ENCODE measurements around the gene NOP14.
"Not testable (repeated sequence)": the region's sequence is repeated elsewhere in the genome, so short reads cannot be mapped to it uniquely, and the experiment has no call there.

Gene NOP14

DNA sequence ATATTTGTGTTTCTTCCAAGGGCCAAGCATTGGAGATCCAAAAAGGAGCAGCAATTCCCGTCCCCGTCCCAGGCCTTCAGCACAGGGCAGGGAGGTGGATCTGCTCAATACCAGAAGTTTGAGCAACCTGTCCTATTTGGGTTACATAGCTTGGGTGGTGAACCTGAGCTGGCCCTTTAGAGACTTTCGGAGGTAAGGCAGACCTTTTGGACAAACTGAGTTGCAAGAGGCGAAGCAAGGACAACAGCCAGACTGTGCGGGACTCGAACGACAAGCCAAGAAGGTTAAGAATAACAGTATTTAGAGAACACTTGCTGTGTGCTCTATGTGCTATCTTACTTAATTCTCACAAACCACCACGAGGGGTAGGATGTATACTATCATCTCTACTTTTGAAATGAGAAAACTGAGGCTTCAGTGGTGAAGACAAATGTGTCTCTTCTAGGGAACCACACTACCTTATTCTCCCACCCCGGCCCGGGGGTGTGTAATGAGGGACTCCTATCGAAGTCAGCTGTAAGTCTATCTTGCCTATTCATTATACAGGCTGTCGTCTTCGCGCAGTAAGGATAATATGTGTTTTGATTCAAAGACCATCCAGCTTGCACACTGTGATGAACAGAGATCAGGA, 1.3 kb downstream of the NOP14 start:
- peak; percentile 50 to 51 for ATAC-seq

DNA sequence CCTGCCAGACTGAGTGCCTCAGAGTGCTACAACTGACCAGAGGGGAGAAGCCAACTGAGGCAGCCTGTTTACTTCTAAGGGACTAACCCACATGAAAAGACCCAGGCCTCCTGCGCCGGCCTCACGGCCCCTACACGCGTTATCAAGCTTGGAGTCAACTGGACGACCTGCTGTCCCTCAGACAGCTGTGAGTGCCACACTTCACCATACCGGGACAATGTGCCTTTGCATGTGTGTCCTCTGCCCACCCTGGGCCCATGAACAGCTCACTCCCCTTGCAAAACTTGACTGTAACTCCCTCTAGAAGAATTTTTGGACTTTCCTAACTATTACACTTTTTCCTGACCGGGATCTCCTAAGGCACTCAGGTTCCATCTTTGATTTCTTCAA, 1.8 kb downstream of the NOP14 start:
- ATAC-seq, result no peak

DNA sequence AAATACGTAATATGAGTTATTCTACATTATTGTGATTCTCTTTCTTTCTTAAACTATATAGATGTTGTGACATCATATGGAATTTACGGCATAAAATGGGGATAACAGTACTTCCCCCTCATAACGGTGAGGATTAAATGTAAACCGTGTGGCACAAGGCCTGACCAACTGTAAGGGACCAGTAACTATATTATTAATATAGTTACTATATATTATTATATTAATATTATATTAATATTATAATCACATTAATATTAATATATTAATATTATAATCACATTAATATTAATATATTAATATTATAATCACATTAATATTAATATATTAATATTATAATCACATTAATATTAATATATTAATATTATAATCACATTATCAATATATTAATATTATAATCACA, 2.8 kb downstream of the NOP14 start:
- ATAC-seq, result not testable (repeated sequence)

DNA sequence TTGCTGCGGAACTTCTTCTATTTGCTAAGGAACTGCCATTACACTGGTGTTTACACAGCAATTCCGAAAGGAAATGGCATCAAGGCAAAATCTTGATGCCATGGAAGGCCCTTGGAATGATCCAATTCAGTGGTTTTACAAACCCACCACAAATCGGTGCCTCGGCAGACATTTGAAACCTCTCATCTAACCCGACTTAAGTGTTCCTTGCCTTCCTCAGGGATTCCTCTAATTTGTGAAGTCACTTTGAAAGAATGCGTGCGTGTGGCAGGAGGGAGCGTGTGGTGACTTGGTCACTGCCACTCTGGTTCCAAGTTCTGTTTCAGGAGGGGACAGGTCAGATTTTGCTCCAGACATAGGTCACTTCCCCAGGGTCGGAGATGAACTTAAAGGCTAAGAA, 4.8 kb downstream of the NOP14 start:
- no peak for ATAC-seq

DNA sequence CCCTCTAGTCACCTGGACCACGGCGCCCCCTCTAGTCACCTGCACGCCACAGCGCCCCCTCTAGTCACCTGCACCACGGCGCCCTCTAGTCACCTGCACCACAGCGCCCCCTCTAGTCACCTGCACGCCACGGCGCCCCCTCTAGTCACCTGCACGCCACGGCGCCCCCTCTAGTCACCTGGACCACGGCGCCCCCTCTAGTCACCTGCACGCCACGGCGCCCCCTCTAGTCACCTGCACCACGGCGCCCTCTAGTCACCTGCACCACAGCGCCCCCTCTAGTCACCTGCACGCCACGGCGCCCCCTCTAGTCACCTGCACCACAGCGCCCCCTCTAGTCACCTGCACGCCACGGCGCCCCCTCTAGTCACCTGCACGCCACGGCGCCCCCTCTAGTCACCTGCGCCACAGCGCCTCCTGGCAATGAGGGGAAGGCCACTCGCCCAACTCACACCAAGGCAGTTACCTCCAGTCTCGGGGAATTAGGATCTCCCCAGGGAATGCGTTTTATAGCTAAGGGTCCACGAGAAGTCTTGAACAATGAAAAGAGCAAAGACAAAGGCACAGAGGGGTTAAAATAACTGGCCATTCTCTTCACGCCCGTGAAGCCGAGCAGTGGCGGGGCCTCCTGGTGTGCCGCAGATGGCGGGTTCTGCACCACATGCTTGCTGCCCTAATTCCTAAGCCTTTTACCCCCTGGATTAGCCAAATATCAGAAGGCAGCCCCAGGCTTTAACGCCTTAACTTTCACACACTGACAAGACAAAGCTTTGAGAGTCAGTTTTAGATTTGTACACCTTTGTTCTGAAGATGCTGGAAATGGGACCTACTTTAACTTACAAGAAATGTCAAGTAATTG, 7.8 kb downstream of the NOP14 start:
- not testable (repeated sequence) for ATAC-seq

DNA sequence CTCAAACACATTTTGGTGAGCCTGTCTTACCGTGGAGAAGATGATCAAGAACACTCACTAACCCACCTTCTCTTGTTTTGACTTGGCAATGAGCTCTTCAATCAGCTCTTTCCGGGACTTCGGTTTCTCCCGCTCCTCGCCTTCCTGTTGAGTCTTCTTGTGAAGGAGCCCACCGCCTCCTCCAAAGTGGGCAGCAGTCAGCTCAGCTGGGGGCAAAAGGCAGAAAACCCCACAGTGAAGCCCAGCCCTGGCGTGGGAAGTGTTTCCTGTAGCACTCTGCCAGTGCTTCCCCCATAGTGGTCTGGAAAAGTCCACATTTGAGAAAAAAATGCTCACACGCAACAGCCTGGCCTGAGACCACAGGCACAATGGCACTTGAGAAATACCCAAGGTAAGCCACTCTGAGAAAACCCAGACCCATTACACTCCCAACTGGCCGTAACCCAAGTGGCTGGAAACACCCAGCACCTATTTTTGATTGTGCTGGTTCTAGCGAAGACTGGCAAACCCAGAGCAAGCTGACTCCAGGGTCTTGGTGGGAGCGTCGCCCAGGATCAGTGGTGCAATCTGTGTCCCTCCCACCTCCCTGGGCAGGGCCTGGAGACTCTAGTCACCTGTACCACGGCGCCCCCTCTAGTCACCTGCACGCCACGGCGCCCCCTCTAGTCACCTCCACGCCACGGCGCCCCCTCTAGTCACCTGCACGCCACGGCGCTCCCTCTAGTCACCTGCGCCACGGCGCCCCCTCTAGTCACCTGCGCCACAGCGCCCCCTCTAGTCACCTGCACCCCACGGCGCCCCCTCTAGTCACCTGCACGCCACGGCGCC, 8.6 kb downstream of the NOP14 start:
- ATAC-seq, result peak; percentile 87

DNA sequence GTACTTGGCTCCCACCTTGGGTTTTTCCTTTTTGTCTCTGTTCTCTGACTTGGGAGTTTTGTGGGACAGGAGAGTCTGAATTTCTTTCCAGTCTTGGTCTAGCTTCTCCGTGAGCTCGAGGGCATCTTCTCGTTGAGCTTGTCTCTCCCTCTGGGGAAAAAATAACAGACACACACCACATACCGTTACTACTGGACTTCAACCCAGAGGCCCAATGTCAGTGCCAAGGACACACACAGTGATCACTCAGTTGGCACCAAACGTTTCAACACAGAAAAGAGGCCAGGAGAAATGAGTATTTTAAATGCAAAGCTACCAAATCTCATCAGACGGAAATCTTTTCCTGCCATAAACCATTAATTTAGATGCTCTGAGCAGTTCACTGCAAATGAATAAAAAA, 9.7 kb downstream of the NOP14 start:
- no peak for ATAC-seq

DNA sequence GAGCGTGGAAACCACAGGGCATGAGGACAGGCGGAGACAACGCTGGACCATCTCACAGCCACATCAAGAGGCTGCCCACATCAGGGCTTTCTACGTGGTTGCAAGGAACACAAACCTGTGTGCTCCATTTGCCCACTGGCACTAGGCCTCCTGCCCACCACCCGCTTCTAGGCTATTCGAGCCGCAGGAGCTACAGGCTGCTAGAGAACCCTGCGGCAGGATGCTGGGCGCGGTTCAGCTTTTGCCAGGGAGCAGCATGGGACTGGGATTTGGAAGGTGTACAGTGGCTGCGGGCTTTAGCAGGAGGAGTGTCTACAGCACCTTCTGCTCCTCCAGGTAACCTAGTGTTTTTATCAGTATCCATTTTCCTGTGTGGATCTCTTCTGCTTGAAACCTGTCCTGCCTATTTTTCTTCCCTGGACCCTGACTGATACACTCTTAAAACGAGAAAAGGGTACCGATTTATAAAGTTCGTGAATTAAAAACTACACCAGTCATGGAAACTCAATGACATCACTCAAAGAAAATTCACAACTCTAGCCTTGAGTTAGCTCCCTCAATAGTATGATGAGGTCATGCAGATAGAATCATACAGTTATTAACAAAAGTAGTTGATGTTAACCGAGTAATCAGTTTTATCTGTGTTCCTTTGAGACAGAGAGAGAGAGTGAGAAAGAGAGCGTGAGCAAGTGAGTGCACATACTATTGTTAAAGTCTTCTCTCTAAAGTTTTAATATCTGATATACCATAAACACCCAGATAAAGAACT, 12.8 kb downstream of the NOP14 start:
- no peak for ATAC-seq

DNA sequence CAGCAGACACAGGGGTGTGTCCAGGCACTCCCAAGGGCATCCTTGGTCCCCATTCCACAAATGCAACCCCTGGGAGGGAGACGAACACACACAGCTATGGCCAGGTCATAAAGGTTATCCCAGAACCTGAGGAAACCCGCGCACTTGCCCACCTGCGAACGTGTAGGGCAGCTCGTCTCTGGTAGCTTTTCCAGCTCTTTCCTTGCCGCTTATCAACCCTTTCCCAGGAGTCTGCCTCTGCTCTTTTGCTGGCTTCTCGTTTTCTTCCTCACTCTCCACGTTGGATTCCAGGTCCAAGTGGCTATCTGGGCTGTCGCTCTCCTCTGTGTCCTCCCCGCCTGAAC, 13.5 kb downstream of the NOP14 start:
- ATAC-seq, result no peak

DNA sequence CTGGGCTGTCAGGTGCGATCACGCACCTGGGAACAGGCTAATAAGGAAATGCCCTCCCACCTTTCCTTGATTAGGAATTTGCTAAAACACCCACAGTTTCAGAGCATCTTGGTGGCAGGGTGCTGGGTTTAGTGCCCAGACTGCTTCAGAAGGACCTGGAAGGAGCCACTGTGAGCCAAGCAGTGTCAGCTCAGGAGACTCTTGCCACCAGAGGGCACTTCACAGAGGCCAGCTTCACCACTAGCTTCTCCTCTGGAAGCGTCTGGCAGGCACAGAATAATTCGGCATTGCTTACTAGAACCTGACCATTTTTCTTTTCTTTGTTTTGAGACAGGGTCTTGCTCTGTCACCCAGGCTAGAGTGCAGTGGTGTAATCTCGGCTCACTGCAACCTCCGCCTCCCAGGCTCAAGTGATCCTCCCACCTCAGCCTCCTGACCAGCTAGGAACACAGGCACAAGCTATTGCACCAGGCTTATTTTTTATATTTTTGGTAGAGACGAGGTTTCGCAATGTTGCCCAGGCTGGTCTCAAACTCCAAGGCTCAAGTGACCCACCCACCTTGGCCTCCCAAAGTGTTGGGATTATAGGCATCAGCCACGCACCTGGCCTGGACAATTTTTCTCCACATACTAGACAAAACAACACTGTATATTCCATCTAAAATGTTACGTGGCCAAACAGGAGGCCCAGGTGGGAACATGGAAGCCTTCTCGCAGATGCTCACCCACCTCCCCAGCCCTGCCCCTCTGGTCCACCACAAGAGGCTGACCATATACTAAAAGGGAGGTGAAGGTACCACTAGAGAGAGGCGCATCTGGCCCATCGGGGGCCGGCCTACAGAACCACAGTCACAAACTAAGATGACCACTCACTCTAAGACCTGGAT, 14.1 kb downstream of the NOP14 start:
- peak; percentile 41 to 43 for ATAC-seq

DNA sequence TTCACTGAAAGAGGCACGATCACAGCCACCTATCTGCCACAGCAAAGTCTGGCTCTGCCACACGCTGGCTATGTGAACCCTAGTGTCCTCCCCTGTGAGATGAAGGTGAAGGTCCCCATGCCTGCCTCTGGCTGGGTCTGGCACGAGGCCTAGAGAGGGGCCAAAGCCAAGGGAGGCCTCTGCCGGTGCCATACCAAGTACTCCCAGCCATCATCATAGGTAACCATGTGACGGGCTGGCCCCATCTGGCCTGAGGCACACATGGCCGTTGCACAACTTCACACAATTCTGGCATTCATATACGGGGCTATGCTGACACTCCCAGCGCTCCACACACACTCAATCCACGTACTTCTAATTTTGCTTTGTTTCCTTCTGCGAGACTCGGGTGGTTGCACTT, 15.3 kb downstream of the NOP14 start:
- ATAC-seq, result no peak

DNA sequence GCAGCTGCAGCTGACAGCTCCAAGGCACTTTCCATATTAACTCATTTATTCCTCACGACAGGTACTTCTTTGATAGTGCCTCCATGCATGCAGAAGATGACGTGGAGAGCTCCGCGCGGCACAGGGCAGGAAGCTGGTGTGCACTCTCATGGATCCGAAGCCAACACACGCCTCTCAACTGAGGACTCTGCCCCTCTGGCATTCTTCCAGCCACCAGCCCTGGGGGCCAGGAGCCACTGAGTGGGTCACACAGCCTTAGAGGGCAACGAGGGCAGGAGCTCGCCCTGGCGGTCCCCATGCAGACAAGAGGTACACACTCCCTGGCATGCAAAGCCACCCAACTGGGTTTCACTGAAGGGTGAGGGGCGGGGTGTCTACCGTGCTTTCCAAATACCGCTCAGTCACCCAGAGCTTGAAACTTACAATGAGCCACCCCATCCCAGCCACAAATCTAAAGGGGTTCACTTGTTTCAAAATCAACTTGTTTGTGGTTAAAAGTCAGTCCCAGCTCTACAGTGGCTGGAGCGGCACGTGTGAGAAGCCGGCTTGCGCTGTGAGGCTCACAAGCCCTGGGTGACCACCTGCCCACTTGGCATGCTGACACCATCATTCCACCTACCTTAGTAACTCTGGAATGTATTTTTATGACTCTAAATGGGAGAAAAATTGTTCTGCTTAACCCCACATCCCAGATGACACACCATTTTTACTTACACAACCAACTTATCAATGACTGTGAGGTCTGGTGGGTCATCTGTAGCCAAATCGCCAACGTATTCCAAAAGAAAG, 16.2 kb downstream of the NOP14 start:
- no peak for ATAC-seq

DNA sequence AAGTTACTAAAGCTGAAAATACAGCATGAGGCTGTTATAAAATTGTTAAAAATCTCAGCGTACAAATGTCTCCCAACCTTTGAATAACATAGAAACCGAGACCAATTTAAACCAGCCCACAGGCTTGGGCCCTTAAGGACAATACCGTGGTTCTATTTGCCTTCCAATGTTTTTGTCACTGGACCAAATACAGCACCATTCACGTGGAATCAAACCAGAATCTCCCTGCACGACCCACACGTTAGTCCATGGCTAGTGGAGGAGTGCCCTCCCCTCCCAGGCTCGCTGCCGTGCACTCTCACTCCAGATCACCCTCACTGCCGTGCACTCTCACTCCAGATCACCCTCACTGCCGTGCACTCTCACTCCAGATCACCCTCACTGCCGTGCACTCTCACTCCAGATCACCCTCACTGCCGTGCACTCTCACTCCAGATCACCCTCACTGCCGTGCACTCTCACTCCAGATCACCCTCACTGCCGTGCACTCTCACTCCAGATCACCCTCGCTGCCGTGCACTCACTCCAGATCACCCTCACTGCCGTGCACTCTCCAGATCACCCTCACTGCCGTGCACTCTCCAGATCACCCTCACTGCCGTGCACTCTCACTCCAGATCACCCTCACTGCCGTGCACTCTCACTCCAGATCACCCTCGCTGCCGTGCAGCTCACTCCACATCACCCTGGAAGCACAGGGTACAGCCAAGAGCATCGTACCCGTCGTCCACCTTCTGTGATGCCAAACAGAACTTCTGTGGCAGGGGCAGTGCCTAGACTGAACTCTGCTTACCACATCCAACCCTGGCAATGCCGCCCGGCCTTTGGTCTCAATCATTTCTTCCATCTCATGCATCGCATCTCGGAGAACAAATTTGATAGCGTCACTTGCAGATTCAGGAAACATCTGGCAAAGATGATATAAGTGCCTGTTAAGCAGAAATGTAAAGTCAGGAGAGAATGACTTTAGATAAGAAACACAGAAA, 17.3 kb downstream of the NOP14 start:
- ATAC-seq, result not testable (repeated sequence)

DNA sequence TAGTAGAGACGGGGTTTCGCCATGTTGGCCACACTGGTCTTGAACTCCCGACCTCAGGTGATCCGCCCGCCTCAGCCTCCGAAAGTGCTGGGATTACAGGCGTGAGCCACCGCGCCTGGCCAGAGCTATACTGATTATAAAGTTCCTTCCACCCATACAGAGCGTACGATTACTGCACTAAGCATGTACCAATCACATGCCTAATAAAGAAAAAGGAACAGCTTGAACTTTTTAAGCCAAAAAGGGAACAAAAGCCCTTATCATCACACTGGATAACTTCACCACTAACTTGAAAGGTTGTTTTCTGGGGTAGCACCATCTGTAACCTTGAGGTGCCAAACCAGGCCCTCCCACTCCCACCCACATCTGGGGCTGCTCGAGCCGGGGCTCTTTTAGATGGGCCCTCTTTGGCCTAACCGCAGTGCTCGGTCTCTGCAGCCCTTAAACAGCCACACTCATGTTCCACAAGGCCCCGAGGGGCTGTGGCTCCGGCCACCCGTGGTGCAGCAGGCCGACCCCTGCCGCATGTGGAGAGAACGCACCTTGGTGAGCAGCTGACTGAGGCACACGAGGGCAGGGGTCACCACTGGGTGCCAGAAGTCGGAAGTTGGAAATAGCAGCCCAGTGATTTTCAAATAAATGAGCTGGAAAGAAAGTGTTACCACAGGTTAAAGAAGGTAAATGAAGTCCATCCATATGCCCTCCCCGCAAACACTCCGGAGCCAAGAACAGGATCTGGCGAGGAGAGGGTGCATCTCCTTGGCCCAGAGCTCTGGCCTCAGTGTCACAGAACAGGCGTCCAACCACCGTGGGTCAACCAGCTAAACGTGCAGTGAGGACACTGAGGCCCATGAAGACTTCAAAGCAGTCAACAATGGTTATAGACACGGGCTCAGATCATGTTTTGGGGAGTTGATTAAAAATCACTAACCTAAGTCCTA, 18.4 kb downstream of the NOP14 start:
- no peak for ATAC-seq

DNA sequence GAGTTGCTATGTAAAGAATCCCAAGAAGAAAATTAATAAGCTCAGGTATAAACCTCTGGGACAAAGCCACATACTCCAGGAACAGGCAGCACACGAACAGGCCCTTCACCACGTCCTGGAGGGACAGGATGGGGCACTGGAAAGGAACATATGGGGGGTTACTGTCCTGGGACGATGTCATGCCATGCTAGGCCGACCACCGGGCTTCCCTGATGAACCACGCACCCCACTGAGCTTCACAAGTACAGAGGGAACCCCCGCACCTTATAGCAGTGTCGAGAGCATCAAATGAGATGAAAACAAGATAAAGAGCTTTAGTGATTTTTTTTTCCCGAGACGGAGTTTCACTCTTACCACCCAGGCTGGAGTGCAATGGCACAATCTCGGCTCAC, 19.1 kb downstream of the NOP14 start:
- no peak for ATAC-seq

DNA sequence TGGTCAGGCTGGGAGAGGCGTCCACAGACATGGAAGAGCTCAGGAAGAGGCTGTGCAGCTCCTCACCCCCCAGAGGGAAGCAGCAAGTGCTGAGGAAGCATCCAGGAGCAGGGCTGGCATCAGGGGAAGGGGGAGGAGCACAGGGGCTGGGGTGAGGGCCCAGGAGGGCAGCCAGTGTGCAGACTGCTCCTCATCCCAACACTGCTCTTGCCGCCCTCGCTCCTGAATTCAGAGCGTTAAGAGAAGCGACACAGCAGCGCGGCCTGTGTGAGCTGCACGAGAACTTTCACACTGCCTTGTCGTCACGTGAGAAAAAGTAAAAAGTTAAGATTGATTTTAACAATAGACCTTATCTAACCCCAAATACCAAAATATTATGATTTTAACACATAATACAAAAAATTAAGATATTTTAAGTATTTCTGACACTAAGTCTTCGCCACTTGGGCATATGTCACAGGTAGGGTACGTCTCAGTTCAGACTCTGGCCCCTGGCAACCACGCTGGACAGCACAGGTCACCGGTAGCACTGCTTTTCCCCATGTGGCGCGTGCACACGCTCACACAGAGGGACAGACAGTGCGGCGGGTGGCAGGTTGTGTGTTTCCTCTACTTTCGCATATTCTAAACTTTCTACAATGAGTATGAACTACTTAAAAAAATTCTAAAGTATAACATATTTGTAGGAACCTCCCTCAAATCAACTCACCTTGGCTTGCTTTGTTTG, 19.7 kb downstream of the NOP14 start:
- no peak for ATAC-seq

DNA sequence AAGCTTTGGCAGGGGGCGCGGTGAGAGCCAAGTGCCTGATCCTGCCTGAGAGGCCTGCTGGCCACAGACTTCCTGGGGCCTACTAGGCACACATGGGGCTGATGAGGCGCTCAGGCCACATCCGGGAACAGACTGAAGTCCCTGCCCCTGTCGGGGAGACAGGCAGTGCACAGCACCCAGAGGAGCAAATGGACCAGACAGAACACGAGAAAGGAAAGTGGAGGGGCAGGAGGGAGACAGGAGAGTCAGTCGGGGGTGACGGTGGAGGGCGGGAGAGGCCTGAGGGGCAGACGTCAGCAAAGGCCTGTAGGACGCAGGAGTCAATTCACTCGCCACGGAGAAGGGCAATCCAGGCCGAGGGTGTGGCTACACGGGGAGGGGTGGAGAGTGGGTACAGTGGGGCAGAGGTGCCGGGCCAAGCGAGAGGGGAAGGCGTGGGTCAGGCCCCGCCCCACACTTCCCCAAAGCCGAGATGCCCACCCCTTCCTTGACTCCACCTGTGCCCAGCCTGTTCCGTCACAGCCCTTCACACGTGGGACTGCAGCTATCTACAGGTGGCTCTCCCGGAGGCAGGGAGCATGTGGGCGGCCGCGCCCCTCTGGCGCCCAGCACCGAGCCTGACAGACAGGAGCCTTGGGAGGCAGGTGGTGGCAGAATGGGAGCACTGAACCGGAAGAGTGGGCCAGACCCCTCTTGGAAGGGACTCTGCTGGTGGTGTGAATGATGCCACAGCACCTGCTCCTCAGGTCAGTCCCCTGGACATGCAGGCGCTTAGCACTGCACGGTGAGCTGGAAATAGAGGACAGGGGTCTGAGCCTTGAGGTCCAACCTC, 20.5 kb downstream of the NOP14 start:
- no peak for ATAC-seq

Data from activated CD4-positive, CD25-positive, alpha-beta regulatory T cell treated with anti-CD3 and anti-CD28 coated beads, Interleukin-2, amount 50 U/mL, for 24 hours (primary cell).